Measurements from ENCODE around the gene FBXL17.
A peak's percentile ranks its signal among the peaks of the same experiment; 100 is the strongest.

The FBXL17 gene

GRCh38 chr5:107887166-107887943 lies 494.5 kb downstream of the FBXL17 start:
- H2AFZ ChIP-seq (ENCODE audit: low read depth, low read length, severe bottlenecking): no peak overlapping the region

GRCh38 chr5:107885601-107886000 lies 496.3 kb downstream of the FBXL17 start:
- H3K9me3 ChIP-seq (ENCODE audit: insufficient read depth, low read length): no peaks in the 10 kb centered on the region

More at GRCh38 chr5:107887166-107887943, 494.5 kb downstream of the FBXL17 start:
- Histone ChIP-seq H3K9me3 (ENCODE audit: insufficient read depth, low read length) (no peaks in the 10 kb centered on the region), H3F3A (ENCODE audit: insufficient read depth) (no peaks in the 10 kb centered on the region), H4K20me1 (ENCODE audit: low read depth, low read length) (no peaks in the 10 kb centered on the region), H3K4me3 (ENCODE audit: insufficient read depth, low read length, poor library complexity, severe bottlenecking) (no peak overlapping the region), H3K79me2 (ENCODE audit: insufficient read depth, low read length) (no peaks in the 10 kb centered on the region), H3K36me3 (ENCODE audit: low read length) (no peaks in the 10 kb centered on the region), H3K27ac (ENCODE audit: low read depth, low read length) (peak overlapping the region; percentile 7; the same call in 1 of the 2 replicates), H3K9ac (ENCODE audit: low read length) (no peak overlapping the region), H3K4me2 (ENCODE audit: low read depth, low read length, poor library complexity, severe bottlenecking) (no peak overlapping the region), H3K9me2 (replicated peaks; ENCODE audit: insufficient read depth, low read length) (no peaks in the 10 kb centered on the region), H3K27me3 (ENCODE audit: low read length) (no peaks in the 10 kb centered on the region)
- TF ChIP-seq EZH2phosphoT487 (conservative IDR thresholded peaks at IDR 0.05; ENCODE audit: low read length): no peak
- no peak for TF ChIP-seq CTCF (IDR thresholded peaks at IDR 0.05; ENCODE audit: insufficient read depth, low read length, poor library complexity, severe bottlenecking)

GRCh38 chr5:107884871-107885270 lies 497.0 kb downstream of the FBXL17 start:
- Histone ChIP-seq H3K9me3 (ENCODE audit: insufficient read depth, low read length) (no peaks in the 10 kb centered on the region), H3K9ac (ENCODE audit: low read length) (no peak overlapping the region), H3F3A (ENCODE audit: insufficient read depth) (no peaks in the 10 kb centered on the region), H3K27me3 (ENCODE audit: low read length) (no peaks in the 10 kb centered on the region), H3K79me2 (ENCODE audit: insufficient read depth, low read length) (no peaks in the 10 kb centered on the region), H3K9me2 (replicated peaks; ENCODE audit: insufficient read depth, low read length) (no peaks in the 10 kb centered on the region), H3K4me3 (ENCODE audit: insufficient read depth, low read length, poor library complexity, severe bottlenecking) (no peak overlapping the region), H2AFZ (ENCODE audit: low read depth, low read length, severe bottlenecking) (no peak overlapping the region), H3K36me3 (ENCODE audit: low read length) (no peaks in the 10 kb centered on the region), H3K27ac (ENCODE audit: low read depth, low read length) (no peak overlapping the region), H3K4me2 (ENCODE audit: low read depth, low read length, poor library complexity, severe bottlenecking) (no peak overlapping the region), H4K20me1 (ENCODE audit: low read depth, low read length) (no peaks in the 10 kb centered on the region)
- TF ChIP-seq CTCF (IDR thresholded peaks at IDR 0.05; ENCODE audit: insufficient read depth, low read length, poor library complexity, severe bottlenecking) (no peak), EZH2phosphoT487 (conservative IDR thresholded peaks at IDR 0.05; ENCODE audit: low read length) (no peak)

More at GRCh38 chr5:107885601-107886000, 496.3 kb downstream of the FBXL17 start:
- no peaks in the 10 kb centered on the region for H3K36me3 ChIP-seq (ENCODE audit: low read length)
- no peaks in the 10 kb centered on the region for H3K9me2 ChIP-seq (replicated peaks; ENCODE audit: insufficient read depth, low read length)
- no peak overlapping the region for H3K4me3 ChIP-seq (ENCODE audit: insufficient read depth, low read length, poor library complexity, severe bottlenecking)
- H3F3A ChIP-seq (ENCODE audit: insufficient read depth): no peaks in the 10 kb centered on the region
- H3K9ac ChIP-seq (ENCODE audit: low read length): no peak overlapping the region
- peak overlapping the region; percentile 7; the same call in 1 of the 2 replicates for H3K27ac ChIP-seq (ENCODE audit: low read depth, low read length)
- no peak for TF ChIP-seq EZH2phosphoT487 (conservative IDR thresholded peaks at IDR 0.05; ENCODE audit: low read length)
- TF ChIP-seq CTCF (IDR thresholded peaks at IDR 0.05; ENCODE audit: insufficient read depth, low read length, poor library complexity, severe bottlenecking): no peak
- no peaks in the 10 kb centered on the region for H4K20me1 ChIP-seq (ENCODE audit: low read depth, low read length)
- no peaks in the 10 kb centered on the region for H3K27me3 ChIP-seq (ENCODE audit: low read length)
- H3K4me2 ChIP-seq (ENCODE audit: low read depth, low read length, poor library complexity, severe bottlenecking): no peak overlapping the region
- no peaks in the 10 kb centered on the region for H3K79me2 ChIP-seq (ENCODE audit: insufficient read depth, low read length)
- H2AFZ ChIP-seq (ENCODE audit: low read depth, low read length, severe bottlenecking): no peak overlapping the region

Measured in SU-DHL-6 (cell line).